BLaER1 (cell line): ENCODE measurements around the gene ZEB1.
"Not testable (repeated sequence)": the region's sequence is repeated elsewhere in the genome, so short reads cannot be mapped to it uniquely, and the experiment has no call there.

Experiments
- H3K27ac ChIP-seq: shearing (Covaris generic); formaldehyde crosslinking; 2 replicates; pipeline ENCODE4 v1.8.1; 2022
- H3K27me3 ChIP-seq: shearing (Covaris generic); formaldehyde crosslinking; 2 replicates; pipeline ENCODE4 v1.8.1; 2022
- H3K36me3 ChIP-seq: shearing (Covaris generic); formaldehyde crosslinking; 2 replicates; pipeline ENCODE4 v1.8.1; 2022
- H3K4me1 ChIP-seq: shearing (Covaris generic); formaldehyde crosslinking; 2 replicates; pipeline ENCODE4 v1.8.1; 2022
- H3K4me2 ChIP-seq: shearing (Covaris generic); formaldehyde crosslinking; 2 replicates; pipeline ENCODE4 v1.8.1; 2022
- H3K4me3 ChIP-seq: shearing (Covaris generic); formaldehyde crosslinking; 2 replicates; pipeline ENCODE4 v1.8.1; 2022
- H3K9ac ChIP-seq: shearing (Covaris generic); formaldehyde crosslinking; 2 replicates; pipeline ENCODE4 v1.8.1; 2022
- H3K9me3 ChIP-seq: shearing (Covaris generic); formaldehyde crosslinking; 2 replicates; pipeline ENCODE4 v1.8.1; 2022
- H4K20me1 ChIP-seq: shearing (Covaris generic); formaldehyde crosslinking; 2 replicates; pipeline ENCODE4 v1.8.1; 2022
- Cebpa-rat ChIP-seq: shearing (Covaris generic); IDR thresholded peaks from 2 replicates; pipeline ENCODE4 v1.8.1; 2022

Gene ZEB1

DNA sequence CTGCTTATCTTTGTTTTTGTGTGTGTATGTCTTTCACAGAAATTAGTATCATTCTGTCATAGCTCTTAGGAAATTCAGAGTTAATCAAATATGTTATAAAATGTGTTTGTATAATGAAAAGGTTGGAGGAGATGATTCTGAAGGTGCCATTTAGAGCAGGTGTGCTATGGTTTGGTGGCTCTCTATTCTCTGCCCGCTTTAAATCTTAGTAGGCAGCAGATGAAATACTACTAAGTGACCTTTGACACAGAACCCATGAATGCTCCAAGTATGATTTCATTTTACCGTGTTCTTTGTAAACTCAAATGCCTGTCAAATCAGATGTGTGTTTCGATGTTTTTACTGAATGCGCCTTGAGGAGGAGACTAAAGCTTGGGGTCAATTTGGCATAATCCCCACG is 24.5 kb downstream of the ZEB1 start:
- Histone ChIP-seq H3K27me3 (no peaks in the 10 kb centered on the region), H3K9ac (no peak overlapping the region), H3K27ac (no peak overlapping the region), H3K36me3 (no peaks in the 10 kb centered on the region), H3K4me1 (no peaks in the 10 kb centered on the region), H3K9me3 (no peaks in the 10 kb centered on the region), H4K20me1 (no peaks in the 10 kb centered on the region; the same call in 1 of the 2 replicates), H3K4me2 (no peak overlapping the region), H3K4me3 (no peak overlapping the region)
- no peak for TF ChIP-seq Cebpa-rat

GRCh38 chr10:31345886-31346285 is 26.9 kb downstream of the ZEB1 start:
- Histone ChIP-seq H3K9ac (no peak overlapping the region), H3K27ac (no peak overlapping the region), H3K36me3 (no peaks in the 10 kb centered on the region), H3K9me3 (no peaks in the 10 kb centered on the region), H3K4me3 (no peak overlapping the region), H3K4me1 (no peaks in the 10 kb centered on the region), H4K20me1 (no peaks in the 10 kb centered on the region; the same call in 1 of the 2 replicates), H3K4me2 (no peak overlapping the region), H3K27me3 (no peaks in the 10 kb centered on the region)
- no peak for TF ChIP-seq Cebpa-rat

DNA sequence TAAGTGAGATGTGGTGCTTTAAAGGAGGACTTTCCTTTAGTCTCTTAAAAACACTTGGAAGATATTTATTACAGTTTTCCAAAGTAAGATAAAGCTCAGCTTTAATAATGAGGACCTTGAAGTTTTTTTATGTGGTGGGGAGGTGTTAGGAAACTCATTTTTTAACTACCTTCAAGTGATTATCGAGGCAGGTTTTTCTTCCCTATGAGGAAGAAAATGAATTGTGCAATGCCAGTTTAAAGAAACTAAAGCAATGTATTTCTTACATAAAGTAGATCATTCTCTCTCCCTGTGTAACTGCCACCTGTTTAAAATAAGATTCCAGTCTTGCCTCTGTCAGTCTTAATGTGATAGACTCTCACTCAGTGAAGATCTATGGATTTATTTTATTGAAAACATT is 27.9 kb downstream of the ZEB1 start:
- H3K4me2 ChIP-seq, result no peak overlapping the region
- H3K36me3 ChIP-seq, result no peaks in the 10 kb centered on the region
- no peaks in the 10 kb centered on the region; the same call in 1 of the 2 replicates for H4K20me1 ChIP-seq
- no peak overlapping the region for H3K27ac ChIP-seq
- no peaks in the 10 kb centered on the region for H3K9me3 ChIP-seq
- no peak overlapping the region for H3K9ac ChIP-seq
- H3K4me3 ChIP-seq, result no peak overlapping the region
- no peak for TF ChIP-seq Cebpa-rat
- H3K27me3 ChIP-seq, result no peaks in the 10 kb centered on the region
- H3K4me1 ChIP-seq, result no peaks in the 10 kb centered on the region

DNA sequence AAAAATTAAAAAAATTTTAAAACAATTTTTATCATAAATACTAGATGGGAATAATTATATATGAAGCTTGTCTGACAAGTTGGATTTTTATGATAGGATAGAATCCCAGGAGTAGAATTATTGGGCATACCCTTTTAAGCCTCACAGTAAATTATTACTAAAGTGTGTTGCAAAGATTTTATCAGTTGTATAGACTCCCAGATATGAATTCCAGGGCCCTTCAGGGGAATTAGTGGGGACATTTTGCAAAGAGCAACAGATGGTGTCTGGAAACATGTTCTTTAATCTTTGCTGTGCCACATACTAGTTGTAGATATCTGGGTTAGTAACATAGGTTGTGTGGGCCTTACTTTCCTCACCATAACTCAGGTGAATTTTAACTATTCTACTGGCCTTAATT is 28.7 kb downstream of the ZEB1 start:
- H3K4me3 ChIP-seq, result no peak overlapping the region
- no peak overlapping the region for H3K27ac ChIP-seq
- H3K9ac ChIP-seq, result no peak overlapping the region
- H3K36me3 ChIP-seq, result no peaks in the 10 kb centered on the region
- TF ChIP-seq Cebpa-rat, result no peak
- no peaks in the 10 kb centered on the region for H3K9me3 ChIP-seq
- no peak overlapping the region for H3K4me2 ChIP-seq
- no peaks in the 10 kb centered on the region for H3K4me1 ChIP-seq
- H4K20me1 ChIP-seq, result no peaks in the 10 kb centered on the region; the same call in 1 of the 2 replicates
- H3K27me3 ChIP-seq, result no peaks in the 10 kb centered on the region

- Histone ChIP-seq H3K4me2 (no peak overlapping the region), H3K9ac (no peak overlapping the region), H3K4me1 (no peaks in the 10 kb centered on the region), H3K27me3 (no peaks in the 10 kb centered on the region), H3K9me3 (no peaks in the 10 kb centered on the region), H4K20me1 (no peaks in the 10 kb centered on the region; the same call in 1 of the 2 replicates), H3K27ac (no peak overlapping the region), H3K36me3 (no peaks in the 10 kb centered on the region), H3K4me3 (no peak overlapping the region)
- TF ChIP-seq Cebpa-rat, result no peak
Observed at GRCh38 chr10:31350891-31351290, 31.9 kb downstream of the ZEB1 start.

DNA sequence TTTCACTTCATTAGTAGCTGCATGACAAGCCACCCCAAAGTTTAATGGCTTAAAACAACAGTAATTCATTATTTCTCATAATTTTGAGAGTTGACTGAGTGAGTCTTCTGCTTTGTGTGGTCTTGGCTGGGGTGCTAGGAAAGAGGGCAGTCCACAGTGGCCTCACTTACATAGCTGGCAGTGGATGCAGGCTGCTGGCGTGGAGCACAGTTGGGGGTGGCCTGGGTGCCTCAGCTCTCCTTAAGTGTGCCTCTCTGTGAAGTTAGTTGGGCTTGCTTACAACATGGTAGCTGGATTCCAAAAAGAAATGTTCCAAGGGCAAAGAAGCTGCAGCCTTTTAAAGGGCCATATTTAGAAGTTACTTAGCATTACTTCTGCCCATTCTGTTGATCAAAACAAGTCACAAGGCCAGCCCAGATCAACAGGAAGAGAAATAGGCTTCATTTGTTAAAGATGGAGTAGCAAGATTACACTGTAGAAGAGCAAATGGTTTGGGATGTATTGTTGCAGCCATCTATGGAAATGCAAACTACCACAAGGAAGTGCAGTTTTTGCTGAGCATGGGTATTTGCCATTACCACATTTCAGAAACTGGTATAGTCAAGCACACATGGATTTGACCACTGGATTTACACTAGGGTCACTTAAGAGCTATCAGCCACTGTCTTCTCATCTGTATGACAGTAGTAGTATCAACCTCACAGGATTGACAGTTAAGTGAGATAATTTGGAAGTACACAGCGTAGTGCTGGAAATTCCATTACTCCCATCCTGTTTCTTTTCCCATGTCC is 33.6 kb downstream of the ZEB1 start:
- Histone ChIP-seq H3K27me3 (no peaks in the 10 kb centered on the region), H3K9me3 (no peaks in the 10 kb centered on the region), H4K20me1 (no peaks in the 10 kb centered on the region; the same call in 1 of the 2 replicates), H3K4me3 (no peak overlapping the region), H3K9ac (no peak overlapping the region), H3K36me3 (no peaks in the 10 kb centered on the region), H3K4me2 (no peak overlapping the region), H3K27ac (no peak overlapping the region), H3K4me1 (no peaks in the 10 kb centered on the region)
- no peak for TF ChIP-seq Cebpa-rat

DNA sequence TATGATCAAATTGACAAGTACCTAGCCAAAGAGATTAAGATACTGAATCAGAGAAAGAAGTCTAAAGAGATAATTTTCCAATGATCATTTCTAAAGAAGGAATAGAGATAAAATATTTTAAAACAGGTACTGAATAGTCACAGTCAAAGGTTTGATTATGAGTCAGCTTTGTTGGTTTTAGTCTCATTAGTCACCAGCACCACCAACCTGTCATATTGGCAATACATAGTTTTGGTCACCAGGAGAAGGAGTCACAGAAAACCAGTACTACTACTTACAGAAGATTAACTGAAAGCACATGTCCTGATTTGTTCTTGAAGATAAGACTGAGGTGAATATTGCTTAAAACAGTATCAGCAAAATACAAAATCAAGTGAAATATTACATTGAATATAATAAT is 34.6 kb downstream of the ZEB1 start:
- Histone ChIP-seq H3K4me3 (no peak overlapping the region), H3K27ac (no peak overlapping the region), H3K9ac (no peak overlapping the region), H3K9me3 (no peaks in the 10 kb centered on the region), H4K20me1 (no peaks in the 10 kb centered on the region), H3K27me3 (no peaks in the 10 kb centered on the region), H3K4me1 (no peaks in the 10 kb centered on the region), H3K4me2 (no peak overlapping the region), H3K36me3 (no peaks in the 10 kb centered on the region)
- TF ChIP-seq Cebpa-rat, result no peak

DNA sequence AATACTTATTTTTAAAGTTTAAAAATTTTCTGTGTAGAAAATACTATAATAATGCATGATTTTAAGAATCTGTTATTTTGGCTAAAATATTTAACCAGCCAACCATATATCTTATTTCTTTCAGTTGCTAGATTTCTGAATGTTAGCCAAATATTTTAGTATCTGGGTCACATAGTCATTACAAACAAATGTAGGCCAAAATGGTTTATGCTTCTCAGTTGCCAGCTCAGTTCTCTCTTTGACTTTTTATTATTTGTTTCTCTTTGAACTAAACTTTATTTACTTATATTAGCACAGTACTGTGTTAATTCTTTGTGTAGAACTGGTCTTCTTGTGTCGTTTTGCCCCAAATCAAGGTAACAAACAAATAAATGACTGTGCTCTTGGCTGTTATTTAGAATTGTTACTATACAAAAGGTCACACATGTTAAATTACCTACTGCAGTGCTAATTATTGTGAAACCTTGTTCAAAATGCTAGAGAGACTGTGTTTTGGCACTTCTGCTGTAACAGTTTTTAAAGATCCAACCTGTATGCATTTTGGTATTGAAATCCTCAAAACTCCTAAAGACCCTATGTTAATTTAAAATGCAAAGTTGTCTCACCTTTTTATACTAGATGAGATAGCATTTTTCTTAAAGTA is 39.8 kb downstream of the ZEB1 start:
- peaks cover 10% of the 10 kb centered on the region; the same call in 1 of the 2 replicates for H3K36me3 ChIP-seq
- H3K27ac ChIP-seq, result no peak overlapping the region
- H3K9ac ChIP-seq, result no peak overlapping the region
- H4K20me1 ChIP-seq, result no peaks in the 10 kb centered on the region
- H3K27me3 ChIP-seq, result no peaks in the 10 kb centered on the region
- no peaks in the 10 kb centered on the region for H3K4me1 ChIP-seq
- no peak overlapping the region for H3K4me2 ChIP-seq
- no peak for TF ChIP-seq Cebpa-rat
- H3K4me3 ChIP-seq, result no peak overlapping the region
- peaks cover 23% of the 10 kb centered on the region for H3K9me3 ChIP-seq

DNA sequence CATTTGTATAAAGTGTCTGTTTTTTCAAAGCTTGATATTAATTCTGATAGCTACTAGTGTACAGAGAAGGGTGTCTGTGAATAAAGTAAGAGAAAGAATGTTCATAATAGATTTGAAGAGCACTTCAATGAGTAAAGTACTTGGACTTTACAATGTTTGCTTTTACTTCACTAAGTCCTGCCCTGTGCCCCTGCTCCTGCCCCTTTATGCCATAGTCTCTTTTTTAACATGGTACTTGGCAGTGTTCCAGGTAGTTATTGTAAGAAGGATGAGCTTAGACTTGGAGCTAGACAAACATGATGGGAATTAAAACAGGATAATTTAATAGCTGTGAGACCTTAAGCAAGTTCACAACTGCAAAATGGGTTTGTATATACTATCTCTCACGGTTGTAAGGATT is 41.0 kb downstream of the ZEB1 start:
- Histone ChIP-seq H3K4me3 (no peak overlapping the region), H3K4me2 (no peak overlapping the region)

GRCh38 chr10:31361475-31361874 is 42.5 kb downstream of the ZEB1 start:
- H3K27me3 ChIP-seq, H3K27ac ChIP-seq, H4K20me1 ChIP-seq, H3K9ac ChIP-seq, H3K4me3 ChIP-seq, H3K4me2 ChIP-seq, H3K4me1 ChIP-seq: not testable (repeated sequence)
- H3K9me3 ChIP-seq, result peaks cover 23% of the 10 kb centered on the region
- peaks cover 10% of the 10 kb centered on the region; the same call in 1 of the 2 replicates for H3K36me3 ChIP-seq

More for the DNA sequence above, 41.0 kb downstream of the ZEB1 start:
- Histone ChIP-seq H4K20me1 (no peaks in the 10 kb centered on the region), H3K36me3 (peaks cover 10% of the 10 kb centered on the region; the same call in 1 of the 2 replicates), H3K9me3 (peaks cover 23% of the 10 kb centered on the region), H3K9ac (no peak overlapping the region), H3K27me3 (no peaks in the 10 kb centered on the region), H3K4me1 (no peaks in the 10 kb centered on the region), H3K27ac (no peak overlapping the region)
- TF ChIP-seq Cebpa-rat, result no peak
